ENCODE data around the gene DSE.
"Not testable (repeated sequence)": the region's sequence is repeated elsewhere in the genome, so short reads cannot be mapped to it uniquely, and the experiment has no call there.

The DSE gene

DNA sequence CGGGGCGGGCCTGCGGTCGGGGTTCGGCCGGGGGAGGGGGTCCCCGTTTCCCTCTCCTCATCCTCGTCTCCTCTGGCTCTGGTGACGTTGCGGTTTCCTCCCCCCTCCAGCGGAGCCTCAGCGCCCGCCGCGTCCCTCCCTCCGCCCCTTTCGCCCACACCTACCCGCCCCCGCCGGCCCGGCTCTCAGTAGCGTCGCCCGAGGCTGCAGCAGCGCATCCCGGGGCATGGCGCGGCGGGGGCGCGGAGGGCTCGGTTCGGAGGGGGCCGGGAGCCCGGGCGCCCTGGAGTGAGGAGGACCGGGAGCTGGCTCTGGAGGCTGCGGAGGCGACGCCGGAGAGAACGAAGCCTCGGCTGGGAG lies at the start of gene DSE:
Gene DSE, plus strand, starts transcription at position 188 of the 360 bp plus-strand sequence. CDS start 28,304 bp downstream, outside the sequence.
- DNase-seq = peak; percentile 91

GRCh38 chr6:116321933-116322332 lies 48.8 kb upstream of the DSE start:
- DNase-seq = not testable (repeated sequence)

- DNase-seq = no peak
Observed at GRCh38 chr6:116323863-116324262, 46.9 kb upstream of the DSE start.

DNA sequence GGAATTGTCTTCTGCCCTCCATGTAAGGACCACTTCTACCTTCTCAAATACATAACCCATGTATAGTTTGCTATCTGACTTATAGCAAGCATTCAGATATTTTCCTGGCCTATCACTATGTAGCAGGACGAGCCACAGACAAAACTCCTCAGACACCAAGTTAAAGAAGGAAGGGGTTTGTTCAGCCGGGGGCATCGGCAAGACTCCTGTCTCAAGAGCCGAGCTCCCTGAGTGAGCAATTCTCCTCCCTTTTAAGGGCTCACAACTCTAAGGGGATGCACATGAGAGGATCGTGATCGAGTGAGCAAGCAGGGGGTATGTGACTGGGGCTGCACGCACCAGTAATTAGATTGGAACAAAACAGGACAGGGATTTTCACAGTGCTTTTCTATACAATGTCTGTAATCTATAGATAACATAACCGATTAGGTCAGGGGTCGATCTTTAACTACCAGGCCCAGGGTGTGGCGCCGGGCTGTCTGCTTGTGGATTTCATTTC lies 45.1 kb upstream of the DSE start:
- DNase-seq = not testable (repeated sequence)

DNA sequence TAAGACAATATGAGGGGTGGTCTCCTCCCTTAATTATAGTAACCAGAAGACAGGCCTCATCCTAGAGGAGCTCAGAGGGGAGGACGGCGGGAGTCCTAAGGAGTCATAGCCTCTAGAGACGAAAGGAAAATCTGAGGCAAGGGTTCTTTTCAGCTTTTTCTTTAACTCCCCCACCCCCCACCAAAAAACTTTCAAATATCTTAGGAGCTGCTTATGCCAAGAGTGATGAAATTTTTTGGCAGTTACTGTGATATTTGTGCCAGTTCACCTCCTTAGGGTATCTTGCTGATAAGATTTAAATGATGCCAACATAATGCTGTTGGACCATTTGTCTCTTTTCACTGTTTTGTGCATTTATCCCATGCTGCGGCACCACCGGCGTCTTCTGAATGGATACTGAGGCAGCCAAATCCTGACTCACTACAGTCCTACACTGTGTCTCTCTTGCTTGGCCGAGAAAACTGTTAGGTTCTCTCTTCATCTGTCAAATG lies 44.5 kb upstream of the DSE start:
- peak; percentile 15 for DNase-seq

GRCh38 chr6:116326996-116327395 lies 43.8 kb upstream of the DSE start:
- DNase-seq = no peak

DNA sequence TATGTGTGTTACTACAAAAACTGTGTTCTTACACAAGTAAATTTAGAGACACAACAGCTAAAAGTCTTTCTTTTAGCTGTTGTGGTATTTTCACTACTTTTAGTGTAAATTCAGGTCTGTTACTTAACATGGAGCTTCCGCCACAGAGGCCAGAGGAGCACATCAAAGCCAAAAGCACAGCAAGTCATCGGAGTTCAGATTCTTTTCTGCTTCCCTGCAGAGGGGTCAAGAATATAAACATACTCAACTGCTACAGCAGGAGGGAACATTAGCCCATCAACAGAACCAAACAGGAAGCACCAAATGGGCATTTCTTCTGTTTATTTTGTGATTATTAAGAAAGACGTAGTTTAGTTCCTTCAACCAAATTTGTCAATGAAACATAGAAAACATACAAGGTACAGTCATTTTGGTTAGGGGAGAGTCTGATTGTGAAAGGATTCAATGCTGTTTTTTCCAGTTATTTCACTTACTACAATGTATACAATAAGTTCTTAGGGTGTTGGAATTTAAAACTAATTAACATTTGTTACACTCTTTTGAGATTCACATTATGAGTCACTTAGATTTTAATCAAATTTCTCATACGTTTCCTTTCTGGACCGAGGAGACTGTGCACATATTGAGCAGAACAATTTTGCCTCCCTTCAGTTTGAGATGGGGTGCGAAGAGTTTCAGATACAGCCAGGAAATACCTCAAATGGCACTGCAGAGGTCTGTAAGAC lies 42.8 kb upstream of the DSE start:
- no peak for DNase-seq

DNA sequence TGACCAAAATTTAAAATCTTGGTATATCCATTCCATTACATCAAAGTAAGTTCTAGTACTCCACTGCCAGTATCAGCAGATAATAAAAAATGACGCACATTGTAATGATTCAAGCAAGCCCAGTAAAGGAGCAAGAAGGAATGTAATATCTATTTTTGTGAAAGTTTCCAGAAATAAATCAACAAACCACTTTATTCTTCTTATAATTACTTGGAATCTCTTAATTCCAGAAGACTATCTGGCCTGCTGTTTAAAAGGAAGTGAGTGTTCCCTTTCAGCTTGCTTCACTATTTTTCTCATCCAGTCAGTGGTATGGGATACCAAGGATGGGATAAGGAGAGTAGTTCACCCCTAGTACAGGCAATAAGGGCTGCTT lies 42.2 kb upstream of the DSE start:
- peak; percentile 59 for DNase-seq

DNA sequence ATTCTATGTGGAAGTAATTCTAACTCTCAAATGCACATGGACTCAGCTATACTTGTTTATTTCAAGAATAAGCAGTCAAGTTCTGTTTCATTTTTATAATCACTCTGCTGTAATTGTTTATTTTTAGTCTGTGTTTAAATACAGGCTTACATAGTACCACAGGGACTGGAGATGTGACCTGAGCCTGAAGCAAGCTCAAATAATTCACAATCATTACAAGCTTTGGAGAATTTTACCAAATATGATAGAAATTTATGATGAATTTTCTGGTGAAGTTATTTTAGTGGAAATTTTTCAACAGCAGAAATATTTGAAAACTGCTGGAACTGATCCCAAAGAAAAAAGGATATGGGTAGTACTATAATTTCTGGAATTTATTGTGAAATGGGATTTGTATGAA lies 41.6 kb upstream of the DSE start:
- DNase-seq = peak; percentile 63

DNA sequence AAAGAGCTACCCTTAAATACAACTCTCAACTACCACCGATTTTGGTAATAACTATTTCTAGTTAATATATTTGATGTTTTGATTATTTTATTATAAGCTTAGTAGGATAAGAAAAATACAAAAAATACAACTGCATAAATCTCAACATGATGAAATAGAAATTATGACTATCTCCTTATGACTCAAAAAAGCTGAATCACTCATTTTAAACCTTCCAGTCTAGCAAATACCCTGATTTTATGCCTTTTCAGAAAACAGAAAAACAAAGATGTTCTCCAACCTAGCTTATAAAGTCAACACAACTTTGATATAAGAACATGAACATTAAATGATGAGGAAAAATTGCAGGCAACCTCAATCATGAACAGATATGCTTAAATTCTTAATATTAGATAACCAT lies 40.2 kb upstream of the DSE start:
- DNase-seq = peak; percentile 28

DNA sequence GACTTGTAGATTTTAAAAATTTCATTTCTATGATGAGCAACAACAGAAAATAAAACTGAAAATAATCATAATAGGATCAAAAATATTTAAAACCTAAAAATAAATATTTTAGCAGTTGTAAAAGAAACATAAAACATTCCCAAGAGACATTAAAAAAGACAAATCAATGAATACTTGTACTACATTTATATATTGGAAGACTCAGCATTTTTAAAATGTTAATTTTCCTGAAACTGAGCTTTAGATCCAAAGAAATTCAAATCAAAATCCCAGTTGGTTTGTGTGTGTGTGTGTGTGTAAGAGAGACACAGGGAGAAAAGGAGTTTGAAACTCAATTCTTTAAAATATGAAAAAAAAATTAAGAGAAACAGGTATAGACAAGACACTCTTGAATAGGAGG lies 38.7 kb upstream of the DSE start:
- no peak for DNase-seq

DNA sequence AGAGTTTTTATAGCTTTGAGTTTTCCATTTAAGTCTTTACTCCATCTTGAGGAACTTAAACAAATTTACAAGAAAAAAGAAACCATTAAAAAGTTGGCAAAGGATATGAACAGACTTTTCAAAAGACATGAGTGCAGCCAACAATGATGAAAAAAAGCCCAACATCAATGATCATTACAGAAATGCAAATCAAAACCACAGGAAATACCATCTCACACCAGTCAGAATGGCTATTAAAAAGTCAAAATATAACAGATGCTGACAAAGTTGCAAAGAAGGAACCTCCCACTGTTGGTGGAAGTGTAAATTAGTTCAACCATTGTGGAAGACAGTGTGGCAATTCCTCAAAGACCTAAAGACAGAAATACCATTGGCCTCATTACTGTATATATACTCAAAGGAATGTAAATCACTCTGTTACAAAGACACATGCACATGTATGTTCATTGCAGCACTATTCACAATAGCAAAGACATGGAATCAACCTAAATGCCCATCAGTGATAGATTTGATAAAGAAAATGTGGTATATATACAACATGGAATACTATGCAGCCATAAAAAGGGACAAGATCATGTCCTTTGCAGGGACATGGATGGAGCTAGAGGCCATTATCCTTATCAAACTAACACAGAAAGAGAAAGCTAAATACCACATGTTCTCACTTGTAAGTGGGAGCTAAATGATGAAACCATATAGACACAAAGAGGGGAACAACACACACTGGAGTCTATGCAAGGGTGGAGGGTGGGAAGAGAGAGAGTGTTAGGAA lies 35.9 kb upstream of the DSE start:
- DNase-seq = peak; percentile 71

- no peak for DNase-seq
Observed at GRCh38 chr6:116335612-116336215, 35.0 kb upstream of the DSE start.

DNA sequence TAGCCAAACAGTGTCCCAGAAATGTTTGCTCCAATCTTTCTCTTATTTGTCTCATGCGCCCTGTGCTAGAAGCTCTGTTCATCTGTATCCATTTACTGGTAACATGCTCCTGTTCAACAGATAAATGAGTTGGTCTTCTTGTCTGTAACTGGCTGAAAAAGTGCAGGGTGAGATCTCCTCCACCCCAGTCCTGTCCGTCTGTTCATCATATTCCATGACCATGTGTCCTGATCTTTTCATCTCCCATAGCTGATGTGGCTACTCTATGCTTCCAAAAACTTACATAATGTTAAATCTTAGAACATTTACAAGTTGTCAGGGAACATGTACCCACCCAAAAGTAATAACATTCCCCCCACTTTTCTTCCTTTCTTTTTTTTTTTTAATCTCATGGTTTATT lies 31.8 kb upstream of the DSE start:
- no peak for DNase-seq

GRCh38 chr6:116340625-116341024 lies 30.1 kb upstream of the DSE start:
- DNase-seq = not testable (repeated sequence)

- DNase-seq = no peak
Observed at GRCh38 chr6:116349216-116349615, 21.5 kb upstream of the DSE start.

GRCh38 chr6:116351101-116351500 lies 19.6 kb upstream of the DSE start:
- DNase-seq = no peak

DNA sequence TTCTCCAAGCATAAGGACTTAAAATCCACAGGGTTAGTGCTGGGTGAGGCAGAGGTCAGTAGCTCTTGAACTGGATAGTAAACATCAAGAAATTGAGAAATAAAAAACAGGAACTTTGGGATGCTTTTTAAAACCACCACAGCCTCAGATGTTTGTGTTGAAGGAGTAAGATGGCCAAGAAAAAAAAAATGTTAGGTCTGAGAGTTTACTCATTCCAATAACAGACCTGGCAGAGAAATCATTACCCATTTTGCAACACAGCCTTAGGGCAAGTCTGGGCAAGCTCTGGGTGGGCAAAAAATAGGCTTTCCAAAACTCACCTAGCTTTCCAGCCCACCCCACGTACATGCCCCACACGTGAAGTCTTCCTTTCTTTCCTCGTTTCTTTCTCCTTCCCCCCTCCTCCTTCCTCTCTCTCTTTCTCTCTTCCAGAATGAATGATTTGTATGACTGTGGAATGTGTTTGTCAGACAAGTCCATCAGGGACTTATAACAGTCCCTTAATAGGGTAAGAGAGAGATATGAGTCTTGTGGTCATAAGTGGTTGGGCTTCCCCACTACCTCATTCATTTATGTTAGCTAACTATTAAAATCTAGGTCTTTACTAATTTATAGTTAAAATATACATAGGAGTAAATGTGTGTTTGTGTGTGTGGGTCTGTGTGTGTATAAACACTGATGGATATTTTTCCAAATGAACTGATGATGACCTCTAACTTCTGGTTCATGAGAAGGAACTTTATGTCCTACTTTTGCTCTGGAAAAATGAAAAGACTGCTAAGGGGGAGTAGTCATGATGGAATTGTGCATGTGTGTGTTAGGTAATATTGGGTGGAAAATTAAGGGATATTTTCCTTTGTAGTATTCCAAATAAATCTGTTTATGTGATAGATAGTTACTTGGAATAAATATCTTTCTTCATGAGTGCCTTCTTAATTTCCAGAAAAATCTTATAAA lies 18.0 kb upstream of the DSE start:
- DNase-seq = peak; percentile 69

DNA sequence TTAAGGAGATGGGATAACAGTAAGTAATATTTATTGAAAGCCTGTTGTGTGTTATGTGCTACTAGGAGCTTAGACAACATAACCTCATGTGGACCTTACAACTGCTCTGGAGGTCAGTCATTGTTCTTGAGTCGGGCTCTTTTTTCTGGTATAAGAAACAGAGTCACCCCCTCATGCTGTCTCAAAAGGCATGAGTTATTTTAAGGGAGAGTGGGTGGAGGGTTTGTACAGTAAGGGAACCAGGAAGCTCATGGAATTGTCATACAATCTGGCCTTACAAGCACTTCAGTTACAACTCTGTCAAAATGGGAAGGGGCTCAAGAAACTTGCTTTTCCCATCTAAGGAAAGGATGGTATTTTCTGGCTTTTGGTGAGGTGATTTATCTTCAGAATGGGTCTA lies 16.5 kb upstream of the DSE start:
- DNase-seq = no peak

DNA sequence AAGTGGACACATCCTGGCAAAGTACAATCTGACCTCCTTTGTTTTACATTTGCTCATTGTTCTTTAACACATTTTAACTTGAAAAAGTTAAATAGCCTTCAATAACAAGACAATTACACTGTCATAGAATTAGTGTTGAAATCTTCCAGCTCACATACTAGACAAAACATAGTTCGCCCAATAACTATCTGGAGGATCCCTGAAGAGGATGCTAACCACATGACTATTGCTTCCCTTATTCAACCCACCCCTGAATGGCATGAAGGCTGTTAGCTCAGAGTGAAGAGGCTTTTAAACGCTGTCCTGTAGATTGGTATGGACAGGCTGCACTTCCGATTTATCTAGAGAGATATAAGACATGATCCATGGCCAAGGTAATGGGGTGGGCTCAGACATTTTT lies 15.0 kb upstream of the DSE start:
- DNase-seq = no peak

GRCh38 chr6:116359131-116359530 lies 11.6 kb upstream of the DSE start:
- DNase-seq = no peak

GRCh38 chr6:116359835-116360234 lies 10.9 kb upstream of the DSE start:
- no peak for DNase-seq

GRCh38 chr6:116362276-116362675 lies 8.5 kb upstream of the DSE start:
- no peak for DNase-seq
